Right cardiac atrium (tissue), 5 donors: ENCODE data around the gene HCLS1. TPM values are rescaled to one million over a fixed set of nuclear protein-coding genes. Genes with fewer than 3 reads are reported as not detected.
A peak's percentile ranks its signal among the peaks of the same experiment; 100 is the strongest.
"Not testable (repeated sequence)": the region's sequence is repeated elsewhere in the genome, so short reads cannot be mapped to it uniquely, and the experiment has no call there.

ENCODE experiments used
- ATAC-seq, 2 donors: fragments of 200-7000 bp; cut with Tn5 transposase; one replicate each; pipeline versions ENCODE4 v1.8.0 to v1.9.1; 2020; ENCODE audit warnings: moderate library complexity in 2 of 2, mild to moderate bottlenecking in 1 of 2
- DNase-seq, 3 donors: peaks; one replicate each; pipeline ENCODE4 v3.0.0-alpha.2; 2020
- H3K27ac ChIP-seq: one replicate; pipeline ENCODE4 v1.5.1; 2013; ENCODE audit warnings: mild to moderate bottlenecking, low read length, control low read depth, moderate library complexity
- H3K27me3 ChIP-seq: one replicate; pipeline ENCODE4 v1.6.1; 2013; ENCODE audit not compliant: control insufficient read depth, insufficient read depth
- H3K4me1 ChIP-seq: one replicate; pipeline ENCODE4 v1.6.1; 2013; ENCODE audit warnings: low read length; ENCODE audit not compliant: control insufficient read depth, insufficient read depth
- H3K4me3 ChIP-seq: one replicate; pipeline ENCODE4 v1.5.1; 2013; ENCODE audit warnings: low read length, control low read depth
- H3K9me3 ChIP-seq: one replicate; pipeline ENCODE4 v1.6.1; 2013; ENCODE audit warnings: low read length; ENCODE audit not compliant: control insufficient read depth
- WGBS: extraction: QIAGEN DNeasy Blood & Tissue Kit; methylation state at CpG from one replicate; pipeline ENCODE4 v1.1.7; 2013; 5-methylcytosine and 5-hydroxymethylcytosine counted together
- intact Hi-C, 4 donors: fragments of 100-400 bp; cut with DNase I; formaldehyde crosslinking; loops; one replicate each; pipeline versions ENCODE4 v1.11.0 to v1.14.0; 2022 to 2023
- polyA plus RNA-seq: library from polyadenylated mRNA; stranded (reverse); fragments of 200-250 nt; gene quantifications from one replicate; pipeline ENCODE4 v1.2.3, GENCODE V29; 2013
- total RNA-seq, 4 donors: library from RNA; stranded (reverse); fragmentation: NEBNext Ultra II Directional; extraction: Animal tissue kit (Norgen Biotek cat#: 25700); gene quantifications; one replicate each; pipeline ENCODE4 v1.2.1, GENCODE V29; 2021
- donor health status: healthy with polysubstance abuse.
- donor health status: DM: no; HTN: yes; CAD: no.
- donor health status: DM: no; HTN: no; CAD: no.
- donor health status: DM: no; HTN: yes; CAD: no; lungs with severe emphysema.
- donor health status: DM: yes; HTN: yes; CAD: no.

The HCLS1 gene
- total and polyA plus RNA-seq, 5 donors, result 12.3 to 25.9 (median 22.5) TPM

GRCh38 chr3:121598564-121598963 is 62.1 kb downstream of the HCLS1 start:
- intact Hi-C loops, result no loop called here
- Histone ChIP-seq H3K27ac (peak overlapping the region; percentile 65), H3K4me1 (no peaks in the 10 kb centered on the region)

GRCh38 chr3:121595765-121596406 is 64.8 kb downstream of the HCLS1 start:
- peak; percentile 43 to 48 for ATAC-seq
- peak overlapping the region; percentile 92 for H3K27ac ChIP-seq
- no peaks in the 10 kb centered on the region for H3K9me3 ChIP-seq
- intact Hi-C loops, result no loop called here
- peak overlapping the region; percentile 61 for H3K4me3 ChIP-seq
- no peak for DNase-seq
- WGBS, result 64% methylated on average over 4 of the region's 4 CpGs
- no peaks in the 10 kb centered on the region for H3K4me1 ChIP-seq
- H3K27me3 ChIP-seq, result no peaks in the 10 kb centered on the region

More at GRCh38 chr3:121598564-121598963, 62.1 kb downstream of the HCLS1 start:
- DNase-seq (no peak), ATAC-seq (no peak)
- Histone ChIP-seq H3K27me3 (no peaks in the 10 kb centered on the region), H3K9me3 (no peaks in the 10 kb centered on the region), H3K4me3 (no peak overlapping the region)
- 81% methylated on average over 2 of the region's 2 CpGs for WGBS

- no peak for DNase-seq
- Histone ChIP-seq H3K27ac (peak overlapping the region; percentile 46), H3K4me3 (peak overlapping the region; percentile 61), H3K9me3 (no peaks in the 10 kb centered on the region), H3K4me1 (no peaks in the 10 kb centered on the region), H3K27me3 (no peaks in the 10 kb centered on the region)
- ATAC-seq, result no peak
- intact Hi-C loops, result no loop called here
- 51% methylated on average over 2 of the region's 2 CpGs for WGBS
These were observed 65.9 kb downstream of the HCLS1 start for GRCh38 chr3:121594850-121595249.

- Histone ChIP-seq H3K4me3 (peak overlapping the region; percentile 61), H3K27ac (peak overlapping the region; percentile 63)
- H3K9me3 ChIP-seq, H3K4me1 ChIP-seq, intact Hi-C loops, ATAC-seq, DNase-seq, H3K27me3 ChIP-seq: not testable (repeated sequence)
- WGBS, result 75% methylated on average over 4 of the region's 4 CpGs
These were observed 66.9 kb downstream of the HCLS1 start for GRCh38 chr3:121593806-121594205.

GRCh38 chr3:121592856-121593702 is 67.6 kb downstream of the HCLS1 start, which contains the start of gene FBXO40:
Gene FBXO40 (plus strand): TSS chr3:121593379. CDS start chr3:121620576, 27,197 bp downstream.
- Histone ChIP-seq H3K9me3 (no peaks in the 10 kb centered on the region), H3K27me3 (no peaks in the 10 kb centered on the region), H3K4me1 (no peaks in the 10 kb centered on the region), H3K27ac (peak within 1 kb of the TSS; percentile 67), H3K4me3 (peak within 1 kb of the TSS; percentile 61)
- DNase-seq (peak; percentile 18 to 68 (median 59)), ATAC-seq (peak; percentile 80 to 85)
- 31% methylated on average over 11 of the region's 11 CpGs for WGBS
- intact Hi-C loops, result no loop called here

- ATAC-seq (no peak), DNase-seq (no peak)
- Histone ChIP-seq H3K9me3 (no peaks in the 10 kb centered on the region), H3K4me3 (no peak overlapping the region), H3K27me3 (no peaks in the 10 kb centered on the region), H3K27ac (no peak overlapping the region), H3K4me1 (no peaks in the 10 kb centered on the region)
- intact Hi-C loops, result no loop called here
- WGBS, result 90% methylated on average over 1 of the region's 1 CpG
These were observed 76.3 kb downstream of the HCLS1 start for GRCh38 chr3:121584418-121584817.

GRCh38 chr3:121581691-121582090 is 79.0 kb downstream of the HCLS1 start:
- no peak overlapping the region for H3K27ac ChIP-seq
- intact Hi-C loops, result no loop called here
- no peaks in the 10 kb centered on the region for H3K27me3 ChIP-seq
- no peaks in the 10 kb centered on the region for H3K9me3 ChIP-seq
- ATAC-seq (no peak), DNase-seq (no peak)
- WGBS, result 53% methylated on average over 2 of the region's 2 CpGs
- no peak overlapping the region for H3K4me3 ChIP-seq
- H3K4me1 ChIP-seq, result no peaks in the 10 kb centered on the region

Other genes starting within 250 kb of the HCLS1 start
- under 1 TPM; 0.64 to 0.89 (median 0.69) TPM for gene POLQ, start 114.9 kb downstream of the HCLS1 start, total RNA-seq
- gene POLQ, start 114.9 kb downstream of the HCLS1 start, polyA plus RNA-seq, result 0.16 TPM
- not detected for gene ARGFX, start 93.0 kb downstream of the HCLS1 start, total RNA-seq
- not detected for gene ARGFX, start 93.0 kb downstream of the HCLS1 start, polyA plus RNA-seq
- 100 to 1,000 TPM; 125 to 258 (median 212) TPM for gene FBXO40, start 67.5 kb downstream of the HCLS1 start, total RNA-seq
- gene FBXO40, start 67.5 kb downstream of the HCLS1 start, polyA plus RNA-seq, result 72.1 TPM
- gene GOLGB1, start 88.8 kb upstream of the HCLS1 start, total RNA-seq, result 10 to 100 TPM; 52.8 to 60.8 (median 58.4) TPM
- gene GOLGB1, start 88.8 kb upstream of the HCLS1 start, polyA plus RNA-seq, result 19.8 TPM
- gene IQCB1, start 174.2 kb upstream of the HCLS1 start, total RNA-seq, result 10 to 100 TPM in 1 of 4 donors, 1 to 10 TPM in 3; 8.9 to 10.2 (median 9.4) TPM
- 5.9 TPM for gene IQCB1, start 174.2 kb upstream of the HCLS1 start, polyA plus RNA-seq
- 1 to 10 TPM; 4.4 to 7.1 (median 5.3) TPM for gene EAF2, start 174.3 kb upstream of the HCLS1 start, total RNA-seq
- 6.0 TPM for gene EAF2, start 174.3 kb upstream of the HCLS1 start, polyA plus RNA-seq
- gene SLC15A2, start 233.5 kb upstream of the HCLS1 start, total RNA-seq, result 1 to 10 TPM in 3 of 4 donors, under 1 TPM in 1; 0.56 to 8.5 (median 6.6) TPM
- 1.4 TPM for gene SLC15A2, start 233.5 kb upstream of the HCLS1 start, polyA plus RNA-seq